OCI-LY1 (cell line): Measurements from ENCODE around the gene APH1B.

Source experiments
- EZH2 ChIP-seq: fragments of 200-600 bp; sonication (generic), shearing (Covaris generic); IDR thresholded peaks from 2 replicates; pipeline ENCODE4 v1.8.0; 2017; ENCODE audit warnings: borderline replicate concordance, mixed run types, mild to moderate bottlenecking, antibody characterized with exemption, low read length, moderate library complexity, mixed read lengths
- TF ChIP-seq, protein P1 (sequence below): fragments of 200-600 bp; sonication (generic), shearing (Covaris generic); IDR thresholded peaks from 2 replicates; pipeline ENCODE4 v1.5.1; 2017; ENCODE audit warnings: mild to moderate bottlenecking, antibody characterized with exemption, low read length, moderate library complexity, mixed read lengths

DNA sequence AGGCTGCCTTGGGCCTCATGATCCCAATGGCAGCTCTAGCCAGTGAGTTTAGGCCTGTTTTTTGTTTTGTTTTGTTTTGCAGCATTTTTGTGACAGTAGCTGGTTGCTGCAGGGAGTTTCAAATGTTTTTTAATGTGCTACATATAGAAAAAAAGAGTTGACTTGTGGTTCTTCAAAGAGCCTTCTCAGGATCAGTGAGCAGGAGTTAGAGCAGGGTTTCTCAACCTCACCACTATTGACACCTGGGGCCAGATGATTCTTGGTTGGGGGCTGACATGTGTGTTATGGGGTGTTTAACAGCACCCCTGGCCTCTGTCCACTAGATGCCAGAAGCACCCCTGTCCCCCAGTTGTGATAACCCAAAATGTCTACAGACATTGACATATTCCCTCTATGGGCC, 17.9 kb downstream of the APH1B start:
- no peak for TF ChIP-seq EZH2
- TF ChIP-seq, protein P1, sequence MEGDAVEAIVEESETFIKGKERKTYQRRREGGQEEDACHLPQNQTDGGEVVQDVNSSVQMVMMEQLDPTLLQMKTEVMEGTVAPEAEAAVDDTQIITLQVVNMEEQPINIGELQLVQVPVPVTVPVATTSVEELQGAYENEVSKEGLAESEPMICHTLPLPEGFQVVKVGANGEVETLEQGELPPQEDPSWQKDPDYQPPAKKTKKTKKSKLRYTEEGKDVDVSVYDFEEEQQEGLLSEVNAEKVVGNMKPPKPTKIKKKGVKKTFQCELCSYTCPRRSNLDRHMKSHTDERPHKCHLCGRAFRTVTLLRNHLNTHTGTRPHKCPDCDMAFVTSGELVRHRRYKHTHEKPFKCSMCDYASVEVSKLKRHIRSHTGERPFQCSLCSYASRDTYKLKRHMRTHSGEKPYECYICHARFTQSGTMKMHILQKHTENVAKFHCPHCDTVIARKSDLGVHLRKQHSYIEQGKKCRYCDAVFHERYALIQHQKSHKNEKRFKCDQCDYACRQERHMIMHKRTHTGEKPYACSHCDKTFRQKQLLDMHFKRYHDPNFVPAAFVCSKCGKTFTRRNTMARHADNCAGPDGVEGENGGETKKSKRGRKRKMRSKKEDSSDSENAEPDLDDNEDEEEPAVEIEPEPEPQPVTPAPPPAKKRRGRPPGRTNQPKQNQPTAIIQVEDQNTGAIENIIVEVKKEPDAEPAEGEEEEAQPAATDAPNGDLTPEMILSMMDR = no peak
